ENCODE measurements around the gene DOCK8. TPM values are rescaled to one million over a fixed set of nuclear protein-coding genes. Genes with fewer than 3 reads are reported as not detected.
A peak's percentile ranks its signal among the peaks of the same experiment; 100 is the strongest.
"Not testable (repeated sequence)": the region's sequence is repeated elsewhere in the genome, so short reads cannot be mapped to it uniquely, and the experiment has no call there.

The DOCK8 gene
- total RNA-seq, 1 donor from 2014 or later = 8.9 TPM

DNA sequence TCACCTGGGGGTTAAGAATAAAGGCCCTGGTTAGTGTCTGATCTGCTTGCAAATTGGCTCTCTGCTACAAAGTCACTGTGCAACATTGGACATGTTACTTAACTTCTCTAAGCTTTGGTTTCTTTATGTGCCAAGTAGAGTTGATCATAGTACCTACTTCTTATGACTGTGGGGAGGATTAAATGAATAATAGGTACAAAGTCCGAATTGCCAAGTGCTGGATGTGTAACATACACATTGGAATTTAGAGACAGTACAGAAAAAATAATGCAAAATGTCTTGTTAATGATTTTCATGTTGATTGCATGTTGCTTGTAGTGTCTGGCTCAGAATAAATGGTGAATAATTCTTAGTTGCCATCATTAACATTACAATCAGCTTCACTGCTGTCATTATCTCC, 2.2 kb downstream of the DOCK8 start:
- Histone ChIP-seq H3K9me3 (no peaks in the 10 kb centered on the region), H3K27me3 (no peaks in the 10 kb centered on the region), H3K4me3 (no peak overlapping the region), H3K4me1 (peaks cover 0 to 4% of the 10 kb centered on the region in 2 donors), H3K36me3 (no peaks in the 10 kb centered on the region), H3K27ac (no peak overlapping the region)
- DNase-seq (ENCODE audit: low spot score in 2 of 2) = no peak
- TF ChIP-seq, protein P1, sequence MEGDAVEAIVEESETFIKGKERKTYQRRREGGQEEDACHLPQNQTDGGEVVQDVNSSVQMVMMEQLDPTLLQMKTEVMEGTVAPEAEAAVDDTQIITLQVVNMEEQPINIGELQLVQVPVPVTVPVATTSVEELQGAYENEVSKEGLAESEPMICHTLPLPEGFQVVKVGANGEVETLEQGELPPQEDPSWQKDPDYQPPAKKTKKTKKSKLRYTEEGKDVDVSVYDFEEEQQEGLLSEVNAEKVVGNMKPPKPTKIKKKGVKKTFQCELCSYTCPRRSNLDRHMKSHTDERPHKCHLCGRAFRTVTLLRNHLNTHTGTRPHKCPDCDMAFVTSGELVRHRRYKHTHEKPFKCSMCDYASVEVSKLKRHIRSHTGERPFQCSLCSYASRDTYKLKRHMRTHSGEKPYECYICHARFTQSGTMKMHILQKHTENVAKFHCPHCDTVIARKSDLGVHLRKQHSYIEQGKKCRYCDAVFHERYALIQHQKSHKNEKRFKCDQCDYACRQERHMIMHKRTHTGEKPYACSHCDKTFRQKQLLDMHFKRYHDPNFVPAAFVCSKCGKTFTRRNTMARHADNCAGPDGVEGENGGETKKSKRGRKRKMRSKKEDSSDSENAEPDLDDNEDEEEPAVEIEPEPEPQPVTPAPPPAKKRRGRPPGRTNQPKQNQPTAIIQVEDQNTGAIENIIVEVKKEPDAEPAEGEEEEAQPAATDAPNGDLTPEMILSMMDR (IDR thresholded peaks at IDR 0.05) = no peak
- intact Hi-C loops (cut with DNase I) = no loop called here

DNA sequence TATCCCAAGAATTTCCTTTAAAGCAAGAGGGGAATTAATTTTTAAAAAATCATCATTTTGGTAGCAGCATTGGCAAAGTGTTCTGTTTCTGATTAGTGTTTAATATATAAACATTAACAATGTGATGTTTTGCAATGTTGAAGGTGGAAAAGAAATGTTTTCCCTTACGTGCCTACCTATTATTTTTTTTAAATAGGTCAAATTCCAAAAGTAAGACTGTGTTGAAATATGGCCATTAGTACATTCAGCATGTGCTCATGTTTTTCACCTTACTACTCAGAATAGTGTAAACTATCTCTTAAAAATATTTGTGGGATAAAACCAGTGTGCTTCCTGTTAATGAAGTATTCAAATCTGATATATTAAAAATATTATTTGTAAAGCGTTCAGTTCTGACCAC, 3.3 kb downstream of the DOCK8 start:
- no peak overlapping the region for H3K27ac ChIP-seq
- no peaks in the 10 kb centered on the region for H3K36me3 ChIP-seq
- H3K4me1 ChIP-seq = peaks cover 0 to 4% of the 10 kb centered on the region in 2 donors
- H3K27me3 ChIP-seq = no peaks in the 10 kb centered on the region
- TF ChIP-seq, protein P1 (IDR thresholded peaks at IDR 0.05) = no peak
- DNase-seq (ENCODE audit: low spot score in 2 of 2) = no peak
- intact Hi-C loops (cut with DNase I) = no loop called here
- no peaks in the 10 kb centered on the region for H3K9me3 ChIP-seq
- H3K4me3 ChIP-seq = no peak overlapping the region

DNA sequence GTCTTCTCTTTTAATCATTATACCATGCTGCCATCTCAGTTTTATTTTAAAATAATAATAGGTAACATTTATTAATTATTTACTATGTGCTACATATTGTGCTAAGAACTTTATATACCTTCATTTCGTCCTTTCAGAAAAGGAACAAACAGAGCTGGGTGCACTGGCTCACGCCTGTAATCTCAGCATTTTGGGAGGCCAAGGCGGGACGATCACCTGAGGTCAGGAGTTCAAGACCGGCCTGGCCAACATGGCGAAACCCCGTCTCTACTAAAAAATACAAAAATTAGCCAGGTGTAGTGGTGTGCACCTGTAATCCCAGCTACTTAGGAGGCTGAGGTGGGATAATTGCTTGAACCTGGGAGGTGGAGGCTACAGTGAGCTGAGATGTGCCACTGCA, 4.4 kb downstream of the DOCK8 start:
- H3K4me3 ChIP-seq; H3K9me3 ChIP-seq; H3K4me1 ChIP-seq; intact Hi-C loops (cut with DNase I); H3K27me3 ChIP-seq; DNase-seq (ENCODE audit: low spot score in 2 of 2); H3K27ac ChIP-seq; H3K36me3 ChIP-seq: not testable (repeated sequence)

DNA sequence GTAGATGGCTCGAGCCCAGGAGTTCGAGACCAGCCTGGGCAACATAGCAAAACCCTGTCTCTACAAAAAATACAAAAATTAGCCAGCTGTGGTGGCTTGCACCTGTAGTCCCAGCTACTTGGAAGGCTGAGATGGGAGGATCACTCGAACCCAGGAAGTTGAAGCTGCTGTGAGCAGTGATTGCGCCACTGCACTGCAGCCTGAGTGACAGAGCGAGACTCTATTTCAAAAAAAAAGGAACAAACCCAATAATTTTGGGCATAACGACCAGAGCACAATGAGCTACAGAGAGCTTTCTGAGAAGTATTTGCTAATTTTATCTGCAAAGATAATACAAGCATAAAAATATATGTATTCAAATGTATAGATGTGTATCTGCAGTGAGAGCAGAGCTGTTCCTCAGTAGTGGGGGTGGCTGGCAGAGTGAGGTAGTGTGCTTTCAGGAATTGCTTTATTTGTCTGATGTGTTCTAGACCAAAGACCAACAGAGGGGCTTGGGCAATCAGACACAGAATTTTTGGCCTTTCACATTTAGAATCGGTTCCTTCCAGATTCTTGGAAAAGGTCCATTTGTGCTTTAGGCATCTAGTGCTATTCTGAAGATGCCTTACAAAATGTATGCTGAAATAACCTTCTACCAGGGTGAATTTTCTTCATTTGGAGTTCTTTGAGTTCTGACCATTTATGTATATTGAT, 5.2 kb downstream of the DOCK8 start:
- Histone ChIP-seq H3K27me3 (no peaks in the 10 kb centered on the region), H3K9me3 (no peaks in the 10 kb centered on the region), H3K4me3 (no peak overlapping the region), H3K36me3 (no peaks in the 10 kb centered on the region), H3K4me1 (peaks cover 0 to 3% of the 10 kb centered on the region in 2 donors), H3K27ac (no peak overlapping the region)
- DNase-seq (ENCODE audit: low spot score in 2 of 2) = no peak
- TF ChIP-seq, protein P1 (IDR thresholded peaks at IDR 0.05) = no peak
- intact Hi-C loops (cut with DNase I) = no loop called here

DNA sequence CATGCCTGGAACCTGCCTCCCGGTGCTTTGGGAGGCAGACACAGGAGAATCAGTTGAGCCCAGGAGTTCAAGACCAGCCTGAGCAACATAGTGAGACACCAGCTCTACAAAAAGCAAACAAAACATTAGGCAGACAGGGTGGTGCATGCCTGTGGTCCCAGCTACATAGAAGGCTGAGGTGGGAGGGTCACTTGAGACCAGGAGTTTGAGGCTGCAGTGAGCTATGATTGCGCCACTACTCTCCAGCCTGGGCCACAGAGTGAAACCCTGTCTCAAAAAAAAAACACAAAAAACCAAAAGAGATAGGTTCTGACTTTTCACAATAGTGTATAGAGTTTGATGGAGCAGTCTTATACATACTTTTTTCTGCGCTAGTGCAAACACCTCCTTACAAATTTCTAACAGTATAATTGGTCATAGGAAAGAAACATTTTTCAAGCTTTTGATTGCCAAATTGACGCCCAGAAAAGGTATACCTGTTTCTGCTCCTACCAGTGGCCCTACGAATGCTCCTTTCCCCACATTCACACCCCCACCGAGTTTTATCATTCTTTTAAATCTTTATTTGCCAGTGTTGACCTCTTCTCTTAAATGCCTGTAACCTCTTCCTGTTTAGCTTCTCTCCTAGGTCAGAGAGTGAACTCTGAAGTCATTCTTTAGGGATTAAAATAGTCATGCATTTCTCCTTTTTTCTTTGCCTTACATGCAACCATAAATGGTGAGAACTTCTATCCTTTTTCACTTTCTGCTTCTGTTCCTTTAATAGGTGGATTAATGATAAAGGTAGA, 7.5 kb downstream of the DOCK8 start:
- Histone ChIP-seq H3K27ac (peak overlapping the region in 1 of 2 donors; percentile 27), H3K4me1 (no peaks in the 10 kb centered on the region), H3K36me3 (no peaks in the 10 kb centered on the region), H3K4me3 (no peak overlapping the region), H3K27me3 (no peaks in the 10 kb centered on the region), H3K9me3 (no peaks in the 10 kb centered on the region)
- DNase-seq (ENCODE audit: low spot score in 2 of 2) = no peak
- intact Hi-C loops (cut with DNase I) = no loop called here
- TF ChIP-seq, protein P1 (IDR thresholded peaks at IDR 0.05) = no peak

DNA sequence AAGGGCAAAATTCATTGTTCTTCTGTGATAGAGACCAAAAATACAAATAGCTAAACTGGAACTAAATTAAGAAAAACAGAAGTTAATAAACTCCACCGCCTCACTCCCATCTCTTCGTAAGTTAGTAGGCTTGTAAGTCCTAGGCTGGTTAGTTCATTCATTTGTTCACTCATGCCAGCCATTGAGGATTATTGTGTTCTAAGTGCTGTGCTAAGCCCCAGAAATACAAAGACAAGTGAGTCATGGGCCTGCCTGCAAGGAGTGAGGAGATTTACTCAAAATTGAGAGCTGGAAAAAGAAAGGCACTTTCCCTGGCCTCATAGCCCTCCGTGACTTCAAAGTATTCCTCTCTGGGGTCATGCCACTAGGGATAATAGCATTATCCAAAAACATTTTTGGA, 8.5 kb downstream of the DOCK8 start:
- H3K4me1 ChIP-seq = no peaks in the 10 kb centered on the region
- H3K4me3 ChIP-seq = no peak overlapping the region
- H3K9me3 ChIP-seq = no peaks in the 10 kb centered on the region
- peak overlapping the region in 1 of 2 donors; percentile 27 for H3K27ac ChIP-seq
- no peaks in the 10 kb centered on the region for H3K36me3 ChIP-seq
- TF ChIP-seq, protein P1 (IDR thresholded peaks at IDR 0.05) = no peak
- H3K27me3 ChIP-seq = no peaks in the 10 kb centered on the region
- intact Hi-C loops (cut with DNase I) = no loop called here
- no peak for DNase-seq (ENCODE audit: low spot score in 2 of 2)

Data from ascending aorta (tissue), 2 donors.